ENCODE results near the gene LGALS3BP.

Gene LGALS3BP

GRCh38 chr17:79012563-79013134 lies 32.9 kb upstream of the LGALS3BP start:
- DNase-seq, result no peak

GRCh38 chr17:79011451-79012147 lies 31.9 kb upstream of the LGALS3BP start:
- no peak for DNase-seq

DNA sequence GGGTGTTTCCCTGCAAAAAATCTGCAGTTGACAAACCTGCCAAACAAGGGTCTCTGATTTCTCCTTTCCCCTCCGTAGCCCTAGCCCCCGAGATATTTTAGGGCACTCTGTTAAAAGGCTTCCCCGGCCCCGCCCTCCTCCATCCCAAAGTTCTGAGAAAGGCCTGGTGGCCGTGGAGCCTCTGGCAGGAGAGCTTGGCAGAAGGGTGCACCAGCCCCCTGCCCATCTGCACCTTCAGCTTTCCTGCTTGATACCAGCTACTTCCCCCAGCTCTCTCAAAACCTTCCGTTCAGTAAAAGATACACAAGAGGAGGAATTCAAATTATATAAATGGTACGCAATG lies 30.6 kb upstream of the LGALS3BP start:
- DNase-seq, result no peak

- DNase-seq, result peak; percentile 80
Observed at GRCh38 chr17:79009397-79010303, 29.9 kb upstream of the LGALS3BP start, which contains the start of gene CANT1. Gene CANT1 (minus strand): TSS chr17:79009764. CDS start chr17:78997622, 12,142 bp downstream.

DNA sequence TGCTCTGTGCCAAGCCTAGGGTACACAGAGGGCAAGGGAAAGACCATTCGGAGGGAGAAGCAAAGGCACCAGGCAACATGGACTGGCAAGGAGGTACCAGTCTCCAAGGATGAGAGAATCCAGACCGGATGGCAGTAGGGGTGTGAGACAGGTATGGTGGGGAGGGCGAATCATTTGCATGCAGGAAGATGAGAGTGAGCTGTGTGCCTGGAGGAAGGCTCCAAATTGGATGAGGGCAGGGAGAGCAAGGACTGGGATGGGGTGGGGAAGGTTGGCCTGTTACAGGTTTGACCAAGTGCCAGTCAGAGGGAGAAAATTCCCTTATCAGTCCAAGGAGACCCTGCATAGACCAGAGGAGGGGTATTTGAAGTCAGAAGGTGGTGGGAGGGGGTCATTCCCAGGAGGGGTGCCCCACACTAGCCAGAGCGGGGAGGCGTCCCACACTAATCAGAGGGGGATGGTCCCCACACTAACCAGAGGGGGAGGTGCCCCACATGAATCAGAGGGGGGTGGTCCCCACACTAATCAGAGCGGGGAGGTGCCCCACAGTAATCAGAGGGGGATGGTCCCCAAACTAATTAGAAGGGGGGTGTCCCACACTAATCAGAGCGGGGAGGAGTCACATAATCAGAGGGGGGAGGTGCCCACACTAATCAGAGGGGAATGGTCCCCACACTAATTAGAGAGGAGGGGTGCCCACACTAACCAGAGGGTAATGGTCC lies 29.1 kb upstream of the LGALS3BP start:
- no peak for DNase-seq

GRCh38 chr17:79007504-79008381 lies 28.0 kb upstream of the LGALS3BP start:
- no peak for DNase-seq

DNA sequence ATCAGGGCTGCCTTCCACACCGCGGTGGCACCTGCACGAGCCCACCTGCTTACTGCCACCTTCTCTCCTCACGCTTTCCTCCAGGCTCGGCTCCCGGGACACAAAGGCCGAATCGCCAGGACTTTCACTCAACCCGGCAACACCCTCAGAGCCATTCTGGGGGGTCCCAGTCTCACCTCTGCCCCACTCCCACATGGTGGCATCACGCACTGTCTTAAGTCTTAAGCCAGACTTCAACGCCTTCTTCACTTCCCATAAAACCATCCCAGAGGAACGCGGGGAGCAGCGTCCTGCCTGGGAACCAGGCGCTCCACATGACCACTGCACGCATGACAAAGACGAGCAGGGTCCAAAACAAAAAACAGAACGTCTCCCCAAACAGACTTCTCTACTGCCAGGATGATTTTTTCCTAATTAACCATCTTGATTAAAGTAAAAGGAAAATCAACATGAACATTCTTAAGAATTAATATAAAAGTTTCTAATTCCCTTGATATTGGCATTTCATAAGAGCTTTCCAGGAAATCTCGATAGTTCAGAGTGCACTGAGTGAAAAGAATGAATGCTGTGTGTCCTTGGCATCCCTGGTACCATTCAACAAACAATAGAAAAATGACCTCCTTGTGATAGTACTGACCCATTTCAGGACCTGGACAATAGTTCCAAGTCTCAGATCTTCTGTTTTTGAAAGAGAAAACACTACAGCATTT lies 27.2 kb upstream of the LGALS3BP start:
- DNase-seq, result no peak

- no peak for DNase-seq
Observed at GRCh38 chr17:79006046-79006445, 26.3 kb upstream of the LGALS3BP start.

DNA sequence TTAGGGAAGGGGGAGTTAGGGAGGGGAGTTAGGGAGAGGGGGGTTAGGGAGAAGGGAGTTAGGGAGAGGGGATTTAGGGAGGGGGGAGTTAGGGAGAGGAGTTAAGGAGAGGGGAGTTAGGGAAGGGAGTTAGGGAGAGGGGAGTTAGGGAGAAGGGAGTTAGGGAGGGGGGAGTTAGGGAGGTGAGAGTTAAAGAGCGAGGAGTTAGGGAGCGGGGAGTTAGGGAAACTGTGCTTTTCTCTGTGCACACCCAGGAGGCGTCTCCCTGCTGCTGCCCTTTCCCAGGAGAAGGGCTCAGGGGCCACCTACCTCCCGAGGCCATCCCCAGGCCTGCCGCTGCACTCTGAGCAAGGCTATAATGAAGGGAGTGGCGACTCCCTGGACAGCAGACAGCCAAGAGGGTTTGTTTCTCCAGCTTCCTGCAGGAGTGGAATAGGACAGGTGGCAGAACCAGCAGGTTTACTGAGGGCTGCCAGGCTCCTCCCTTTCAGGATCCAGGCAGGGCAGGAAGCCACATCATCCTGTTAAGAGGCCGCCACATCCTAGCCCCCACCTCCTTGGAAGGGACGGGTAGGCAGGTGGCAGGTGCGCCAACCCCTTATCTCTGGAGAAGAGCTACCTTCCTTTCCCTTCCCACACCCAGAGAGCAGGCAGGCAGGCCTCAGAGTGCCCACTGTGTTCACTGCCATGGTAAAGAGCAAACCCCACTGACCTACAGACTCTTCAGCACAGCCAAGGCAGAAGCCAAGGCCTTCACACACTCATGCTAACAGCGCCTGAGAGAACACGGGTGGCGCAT lies 25.5 kb upstream of the LGALS3BP start:
- no peak for DNase-seq

DNA sequence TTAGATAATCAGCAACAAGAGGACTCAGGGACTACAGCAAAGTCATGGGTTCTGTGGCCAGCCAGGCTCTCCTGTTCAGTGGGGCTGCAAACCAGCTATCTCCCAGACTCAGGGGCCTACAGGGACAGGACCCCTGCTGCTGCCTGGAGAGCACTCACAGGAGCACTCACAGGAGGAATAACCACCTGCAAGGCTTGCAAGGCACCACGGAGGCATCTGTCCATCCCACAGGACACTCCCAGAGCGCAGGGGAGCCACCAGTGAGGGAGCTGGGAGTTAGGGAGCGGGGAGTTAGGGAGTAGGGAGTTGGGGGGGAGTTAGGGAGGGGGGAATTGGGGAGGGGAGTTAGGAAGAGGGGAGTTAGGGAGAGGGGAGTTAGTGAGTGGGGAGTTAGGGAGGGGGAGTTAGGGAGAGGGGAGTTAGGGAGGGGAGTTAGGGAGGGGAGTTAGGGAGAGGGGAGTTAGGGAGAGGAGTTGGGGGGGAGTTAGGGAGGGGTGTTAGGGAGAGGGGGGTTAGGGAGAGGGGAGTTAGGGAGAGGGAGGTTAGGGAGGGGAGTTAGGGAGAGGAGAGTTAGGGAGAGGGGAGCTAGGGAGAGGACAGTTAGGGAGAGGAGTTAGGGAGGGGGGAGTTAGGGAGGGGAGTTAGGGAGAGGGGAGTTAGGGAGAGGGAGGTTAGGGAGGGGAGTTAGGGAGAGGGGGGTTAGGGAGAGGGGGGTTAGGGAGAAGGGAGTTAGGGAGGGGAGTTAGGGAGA lies 24.1 kb upstream of the LGALS3BP start:
- no peak for DNase-seq

DNA sequence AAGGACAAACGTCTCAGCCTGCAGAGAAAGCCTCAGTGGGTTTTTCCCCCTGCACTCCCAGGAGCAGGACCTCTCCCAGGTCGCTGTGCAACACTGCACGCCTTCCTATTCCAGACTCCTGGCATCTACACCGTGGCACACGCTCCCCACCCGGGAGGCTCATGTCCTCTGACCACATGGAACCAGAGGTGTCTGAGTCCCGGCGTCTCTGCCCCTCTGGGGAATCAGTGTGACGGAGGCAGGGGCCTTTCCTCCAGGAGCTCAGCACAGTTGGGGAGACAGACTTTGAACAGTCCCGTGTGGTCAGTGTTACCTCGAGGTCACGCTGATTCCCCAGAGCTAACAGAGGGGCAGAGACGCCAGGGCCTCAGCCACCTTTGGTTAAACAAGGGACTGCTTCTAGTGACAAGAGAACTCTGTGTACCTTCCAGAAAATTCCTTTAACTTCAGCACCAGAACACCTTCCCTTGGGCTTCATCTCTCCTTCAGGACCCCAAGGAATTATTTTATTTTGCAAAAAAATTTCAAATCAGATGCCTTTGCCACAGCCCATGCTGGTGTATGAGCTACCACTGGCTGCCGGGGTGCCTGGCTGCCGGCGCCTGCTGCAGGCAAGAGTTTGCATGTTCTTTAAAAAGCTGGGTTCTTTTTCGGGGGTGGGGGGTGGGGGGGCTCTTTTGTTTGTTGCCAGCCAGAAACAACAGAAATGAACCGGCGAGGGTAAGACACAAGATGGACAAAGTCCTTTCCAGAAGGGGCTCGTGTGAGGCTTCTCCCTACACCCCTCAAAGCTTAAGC lies 23.3 kb upstream of the LGALS3BP start:
- no peak for DNase-seq

- DNase-seq, result no peak
Observed at GRCh38 chr17:79002291-79002690, 22.6 kb upstream of the LGALS3BP start.

DNA sequence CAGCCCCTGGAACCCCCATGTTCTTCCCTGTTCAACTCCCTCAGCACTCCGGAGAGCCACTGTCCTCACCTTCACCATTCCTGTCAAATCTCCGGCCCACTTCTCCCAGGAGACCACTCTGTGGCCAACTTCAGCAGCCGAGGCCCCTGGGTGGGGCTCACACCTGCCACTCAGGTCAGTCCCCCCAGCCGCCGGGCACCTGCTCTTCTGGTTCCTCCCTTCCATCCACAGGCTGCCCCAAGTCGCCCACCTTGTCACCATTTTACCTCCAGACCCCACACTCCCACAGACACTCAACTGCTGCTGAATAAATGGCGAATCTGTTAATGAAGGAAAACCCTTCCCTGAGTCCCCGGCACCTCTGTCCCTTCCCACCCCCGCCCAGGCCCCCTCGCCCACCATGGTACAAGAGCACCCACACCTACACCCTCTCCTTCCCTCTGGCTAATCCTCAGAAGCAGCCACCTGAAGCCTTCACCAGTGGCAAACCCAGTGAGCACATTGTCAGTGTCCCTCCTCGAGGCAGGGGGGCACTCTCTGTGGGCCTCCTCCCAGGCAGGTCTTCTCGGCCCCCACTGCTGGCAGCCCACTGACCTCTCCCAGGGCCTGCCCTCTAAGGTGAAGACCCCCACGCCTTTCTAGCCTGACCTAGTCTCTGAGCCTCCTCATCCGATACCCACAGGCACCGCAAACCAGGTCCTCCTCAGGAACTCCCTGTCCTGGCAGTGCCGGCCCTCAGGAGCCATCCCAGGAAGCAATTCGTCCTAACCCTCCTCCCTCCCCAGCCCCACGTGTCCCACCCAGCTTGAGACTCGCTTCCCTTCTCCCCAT lies 21.7 kb upstream of the LGALS3BP start:
- DNase-seq, result no peak

DNA sequence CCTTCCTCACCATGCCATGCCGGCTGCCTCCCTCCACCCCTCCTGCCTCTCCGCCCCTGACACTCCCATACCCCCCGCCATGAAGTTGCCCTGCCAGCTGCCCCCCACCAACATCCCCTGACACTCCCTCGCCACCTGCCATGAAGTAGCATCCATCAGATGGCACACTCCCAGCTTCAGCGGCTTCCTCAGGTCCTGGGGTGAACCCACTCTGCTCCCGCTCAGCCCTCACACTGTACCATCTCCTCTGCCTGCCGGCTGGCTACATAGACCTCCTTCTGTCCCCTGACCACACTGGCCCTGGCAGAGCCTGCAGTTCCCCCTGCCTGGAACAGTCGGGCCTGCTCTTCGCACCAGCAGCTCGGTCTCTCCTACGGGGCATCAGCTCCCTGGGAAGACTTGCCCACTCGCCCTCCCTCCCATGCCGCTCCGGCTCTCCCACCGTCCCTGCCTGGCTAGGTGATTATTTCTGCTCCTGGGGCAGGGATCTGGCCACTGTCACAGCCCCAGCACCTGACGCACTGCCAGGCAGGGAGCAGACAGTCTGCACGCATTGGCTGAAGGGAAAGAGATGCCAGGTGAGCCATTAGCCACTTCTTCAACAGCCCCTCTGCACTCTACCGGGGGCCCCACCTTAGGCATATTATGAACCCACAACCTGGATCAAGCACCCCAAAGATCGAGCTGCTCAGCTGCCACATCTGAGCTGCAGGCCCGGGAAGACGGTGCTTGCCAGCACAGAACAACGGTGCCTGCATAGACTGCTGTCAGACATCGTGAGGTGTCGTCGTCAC lies 20.9 kb upstream of the LGALS3BP start:
- no peak for DNase-seq

DNA sequence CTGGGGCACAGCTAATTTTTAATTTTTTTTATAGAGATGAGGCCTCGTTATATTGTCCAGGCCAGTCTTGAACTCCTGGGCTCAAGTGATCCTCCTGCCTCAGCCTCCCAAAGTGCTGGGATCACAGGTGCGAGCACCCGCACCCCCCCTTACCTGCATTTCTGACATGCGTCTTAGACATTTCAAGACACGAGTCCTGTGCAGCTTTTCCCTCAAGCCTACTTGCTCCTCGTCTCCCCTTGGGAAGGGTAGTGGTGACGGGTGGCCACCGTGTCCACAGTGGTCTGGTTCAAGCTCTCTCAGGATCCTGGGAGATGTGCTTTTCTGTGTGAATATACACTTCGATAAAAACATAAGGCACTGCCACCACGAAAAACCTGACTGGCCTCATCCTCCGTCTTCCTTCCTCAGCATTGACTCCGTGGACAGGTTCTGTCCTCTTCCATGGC lies 20.2 kb upstream of the LGALS3BP start:
- no peak for DNase-seq

DNA sequence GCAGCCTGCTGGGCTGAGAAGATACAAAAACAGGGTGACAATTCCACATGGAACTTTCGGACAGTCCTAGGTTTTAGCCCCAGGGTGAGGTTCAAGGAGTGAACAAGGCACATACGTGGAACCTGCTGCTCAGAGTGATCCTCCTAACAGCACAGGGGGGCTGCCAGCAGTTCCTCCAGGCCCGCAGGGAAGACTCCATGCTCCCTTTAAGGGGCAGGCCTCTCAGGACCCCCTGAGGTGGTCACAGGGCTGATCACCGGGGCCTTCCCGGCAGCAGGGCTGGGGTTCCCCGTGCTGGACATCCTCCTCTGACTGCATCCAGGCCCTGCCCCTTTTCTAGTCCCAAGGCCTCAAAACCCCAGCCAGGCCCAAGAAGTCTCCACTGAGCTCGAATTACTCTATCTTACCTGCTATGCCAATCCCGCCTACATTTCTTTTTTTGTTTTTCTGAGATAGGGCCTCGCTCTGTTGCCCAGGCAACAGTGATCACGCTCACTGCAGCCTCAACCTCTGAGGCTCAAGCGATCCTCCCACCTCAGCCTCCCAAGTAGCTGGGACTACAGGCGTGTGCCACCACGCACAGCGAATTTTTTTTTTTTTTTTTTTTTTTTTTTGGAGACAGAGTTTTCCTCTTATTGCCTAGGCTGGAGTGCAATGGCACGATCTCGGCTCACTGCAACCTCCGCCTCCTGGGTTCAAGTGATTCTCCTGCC lies 19.5 kb upstream of the LGALS3BP start:
- no peak for DNase-seq

Data from stimulated activated CD4-positive, alpha-beta T cell treated with anti-CD3 and anti-CD28 coated beads, Interleukin-1b, Interleukin-23, amount 100 ng/mL, for 48 hours (primary cell).